Gastroesophageal sphincter (tissue), 4 donors: ENCODE measurements around the gene LRRFIP1. TPM values are rescaled to one million over a fixed set of nuclear protein-coding genes. Genes with fewer than 3 reads are reported as not detected.
A peak's percentile ranks its signal among the peaks of the same experiment; 100 is the strongest.

Source experiments
- ATAC-seq: fragments of 150-250 bp; one replicate; pipeline ENCODE4 v1.9.1; 2016; ENCODE audit warnings: mild to moderate bottlenecking, moderate library complexity
- H3K27ac ChIP-seq, 4 donors: fragments of 200-600 bp; sonication (generic) in 3 of 4; 1 replicate in 3 of 4; 2 replicates in 1 of 4; pipeline ENCODE4 v1.5.1; 2016 to 2019
- H3K27me3 ChIP-seq: fragments of 200-600 bp; sonication (generic); one replicate; pipeline ENCODE4 v1.5.1; 2019
- H3K36me3 ChIP-seq, 2 donors: fragments of 200-600 bp; sonication (generic); one replicate each; pipeline ENCODE4 v1.5.1; 2019; ENCODE audit warnings: control low read depth in 1 of 2
- H3K4me1 ChIP-seq, 3 donors: fragments of 200-600 bp; sonication (generic); 1 replicate in 2 of 3; 2 replicates in 1 of 3; pipeline ENCODE4 v1.5.1; 2016 to 2019; ENCODE audit warnings: control low read depth in 2 of 3
- H3K4me3 ChIP-seq, 2 donors: fragments of 200-600 bp; sonication (generic); one replicate each; pipeline ENCODE4 v1.5.1; 2019; ENCODE audit warnings: mild to moderate bottlenecking in 1 of 2, moderate library complexity in 1 of 2
- H3K9me3 ChIP-seq, 3 donors: fragments of 200-600 bp; sonication (generic); one replicate each; pipeline ENCODE4 v1.5.1; 2017 to 2019; ENCODE audit warnings: control low read depth in 2 of 3
- EP300 ChIP-seq: sonication (generic); formaldehyde crosslinking; IDR thresholded peaks from one replicate; pipeline ENCODE4 v1.6.1; 2017; ENCODE audit warnings: antibody characterized with exemption, mild to moderate bottlenecking
- POLR2A ChIP-seq, 2 donors: fragments of 450-650 bp; IDR thresholded peaks; one replicate each; pipeline ENCODE4 v1.6.1; 2017; ENCODE audit warnings: antibody characterized with exemption in 2 of 2, mild to moderate bottlenecking in 2 of 2, moderate library complexity in 1 of 2
- POLR2AphosphoS5 ChIP-seq: sonication (generic); formaldehyde crosslinking; IDR thresholded peaks from one replicate; pipeline ENCODE4 v1.6.1; 2017; ENCODE audit warnings: antibody characterized with exemption
- WGBS, 2 donors: methylation state at CpG; one replicate each; pipeline ENCODE4 v1.1.5; 2018; ENCODE audit warnings: low coverage in 1 of 2; 5-methylcytosine and 5-hydroxymethylcytosine counted together
- total RNA-seq, 4 donors: library from RNA; depleted of rRNA; stranded (reverse); fragments of >200 nt; gene quantifications; one replicate each; pipeline ENCODE4 v1.1.0, GENCODE V29; 2016
- TF ChIP-seq, protein P1 (sequence below), 4 experiments: fragments of 200-600 bp in 2 of 4; fragments of 450-650 bp in 2 of 4; sonication (generic) in 1 of 4; IDR thresholded peaks; one replicate each; pipeline ENCODE4 v1.5.1; 2017 to 2019; ENCODE audit warnings: antibody characterized with exemption in 4 of 4, mild to moderate bottlenecking in 2 of 4, moderate library complexity in 2 of 4

The LRRFIP1 gene
- total RNA-seq, 4 donors from 2014 or later, result 164 to 225 (median 179) TPM

GRCh38 chr2:237613679-237614078 is 13.7 kb upstream of the LRRFIP1 start:
- no peak for ATAC-seq
- Histone ChIP-seq H3K9me3 (no peaks in the 10 kb centered on the region), H3K36me3 (no peaks in the 10 kb centered on the region), H3K27me3 (no peaks in the 10 kb centered on the region), H3K27ac (peak overlapping the region in 2 of 4 donors; percentile 86 to 93), H3K4me1 (peaks cover 19 to 40% (median 20%) of the 10 kb centered on the region in 3 donors), H3K4me3 (no peak overlapping the region)
- TF ChIP-seq POLR2AphosphoS5 (no peak), EP300 (no peak), POLR2A (IDR thresholded peaks at IDR 0.05) (no peak)
- TF ChIP-seq, protein P1, sequence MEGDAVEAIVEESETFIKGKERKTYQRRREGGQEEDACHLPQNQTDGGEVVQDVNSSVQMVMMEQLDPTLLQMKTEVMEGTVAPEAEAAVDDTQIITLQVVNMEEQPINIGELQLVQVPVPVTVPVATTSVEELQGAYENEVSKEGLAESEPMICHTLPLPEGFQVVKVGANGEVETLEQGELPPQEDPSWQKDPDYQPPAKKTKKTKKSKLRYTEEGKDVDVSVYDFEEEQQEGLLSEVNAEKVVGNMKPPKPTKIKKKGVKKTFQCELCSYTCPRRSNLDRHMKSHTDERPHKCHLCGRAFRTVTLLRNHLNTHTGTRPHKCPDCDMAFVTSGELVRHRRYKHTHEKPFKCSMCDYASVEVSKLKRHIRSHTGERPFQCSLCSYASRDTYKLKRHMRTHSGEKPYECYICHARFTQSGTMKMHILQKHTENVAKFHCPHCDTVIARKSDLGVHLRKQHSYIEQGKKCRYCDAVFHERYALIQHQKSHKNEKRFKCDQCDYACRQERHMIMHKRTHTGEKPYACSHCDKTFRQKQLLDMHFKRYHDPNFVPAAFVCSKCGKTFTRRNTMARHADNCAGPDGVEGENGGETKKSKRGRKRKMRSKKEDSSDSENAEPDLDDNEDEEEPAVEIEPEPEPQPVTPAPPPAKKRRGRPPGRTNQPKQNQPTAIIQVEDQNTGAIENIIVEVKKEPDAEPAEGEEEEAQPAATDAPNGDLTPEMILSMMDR (IDR thresholded peaks at IDR 0.05), result no peak

DNA sequence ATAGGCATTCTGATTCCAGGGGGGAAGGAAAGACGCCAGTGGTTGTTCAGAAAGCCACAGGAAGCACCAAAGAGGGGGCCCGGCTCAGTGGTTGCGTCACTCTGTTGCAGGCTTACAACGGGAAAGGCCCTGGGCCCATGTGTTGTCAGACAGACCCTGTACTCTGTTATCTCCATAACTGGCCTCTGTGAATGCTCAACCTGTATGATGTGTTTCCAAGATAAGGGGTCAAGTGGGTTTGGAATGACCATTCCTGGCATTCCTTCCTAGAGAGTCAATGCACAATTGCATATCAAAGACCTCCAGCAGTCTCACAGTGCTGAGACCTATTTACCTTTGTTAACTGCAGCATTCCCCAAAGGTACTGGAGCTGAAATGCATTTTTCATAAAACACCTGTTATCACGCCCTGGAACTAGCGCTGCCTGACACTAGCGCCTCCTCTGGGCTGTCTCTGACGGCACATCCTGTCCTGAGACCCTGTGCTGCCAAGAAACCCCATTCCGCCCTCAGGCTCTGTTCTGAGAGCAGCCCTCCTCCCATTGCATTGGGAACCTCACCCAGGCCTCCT is 13.2 kb upstream of the LRRFIP1 start:
- Histone ChIP-seq H3K4me3 (no peak overlapping the region), H3K9me3 (no peaks in the 10 kb centered on the region), H3K4me1 (peaks cover 19 to 40% (median 20%) of the 10 kb centered on the region in 3 donors), H3K27me3 (no peaks in the 10 kb centered on the region), H3K27ac (peak overlapping the region; percentile 3 to 93 (median 87)), H3K36me3 (no peaks in the 10 kb centered on the region)
- ATAC-seq, result no peak
- 76 to 91% methylated on average over 4 of the region's 9 CpGs for WGBS, 2 donors
- no peak for TF ChIP-seq EP300
- TF ChIP-seq POLR2AphosphoS5, result no peak

DNA sequence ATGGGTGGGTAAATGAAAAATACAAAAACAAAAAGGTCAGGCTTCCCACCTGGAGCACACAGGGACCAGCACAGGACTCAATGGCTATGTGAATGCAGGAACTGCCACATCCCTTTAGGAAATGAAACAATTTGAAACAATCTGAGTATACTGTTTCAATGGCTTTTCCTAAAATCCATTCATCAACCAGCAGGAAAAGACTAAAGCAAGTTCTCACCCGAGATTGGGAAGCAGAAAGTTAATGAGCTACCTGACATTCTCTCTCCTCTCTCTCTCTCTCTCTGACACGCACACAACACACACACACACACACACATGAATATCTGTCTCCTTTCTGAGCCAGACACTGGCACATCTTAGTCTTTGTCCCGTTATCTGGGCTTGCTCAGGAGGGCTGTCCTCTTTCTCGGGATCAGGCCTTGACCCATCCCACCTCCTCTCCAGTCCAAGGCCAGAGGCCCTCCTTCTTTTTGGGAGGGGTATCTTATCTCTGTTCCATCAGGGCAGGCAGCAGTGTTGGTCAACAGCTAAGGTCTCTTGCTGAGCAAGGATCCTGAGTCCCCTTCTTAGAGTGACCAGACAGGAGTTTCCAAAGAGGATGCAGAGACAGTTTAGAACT is 11.6 kb upstream of the LRRFIP1 start:
- H3K27me3 ChIP-seq, result no peaks in the 10 kb centered on the region
- peaks cover 19 to 40% (median 20%) of the 10 kb centered on the region in 3 donors for H3K4me1 ChIP-seq
- WGBS, 2 donors, result 26 to 40% methylated on average over 4 of the region's 4 CpGs
- H3K4me3 ChIP-seq, result no peak overlapping the region
- ATAC-seq, result no peak
- TF ChIP-seq, protein P1 (IDR thresholded peaks at IDR 0.05), result no peak
- TF ChIP-seq EP300 (no peak), POLR2A (IDR thresholded peaks at IDR 0.05) (no peak), POLR2AphosphoS5 (no peak)
- H3K27ac ChIP-seq, result peak overlapping the region; percentile 75 to 93 (median 87)
- H3K9me3 ChIP-seq, result no peaks in the 10 kb centered on the region
- H3K36me3 ChIP-seq, result no peaks in the 10 kb centered on the region

DNA sequence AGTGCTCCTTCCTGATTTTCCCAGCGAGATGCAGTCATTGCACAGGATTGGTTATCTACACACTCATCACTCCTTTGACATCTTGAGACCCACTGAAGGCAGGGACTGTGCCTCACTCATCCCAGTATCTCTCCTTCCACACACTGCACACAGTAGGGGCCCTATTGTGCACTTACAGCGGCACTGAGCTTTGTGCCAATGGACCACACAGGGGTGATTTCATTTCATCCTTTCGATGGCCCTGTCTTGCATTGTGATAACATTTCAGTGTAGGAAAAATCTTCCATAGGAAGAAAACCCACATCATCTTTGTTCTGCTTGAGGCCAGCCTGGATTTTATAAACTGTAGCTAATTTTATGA is 11.0 kb upstream of the LRRFIP1 start:
- 0 to 16% methylated on average over 2 to 3 of the region's 3 CpGs for WGBS, 2 donors
- Histone ChIP-seq H3K9me3 (no peaks in the 10 kb centered on the region), H3K27me3 (no peaks in the 10 kb centered on the region), H3K27ac (peak overlapping the region; percentile 75 to 93 (median 87)), H3K4me3 (no peak overlapping the region), H3K4me1 (peaks cover 19 to 40% (median 20%) of the 10 kb centered on the region in 3 donors), H3K36me3 (no peaks in the 10 kb centered on the region)
- TF ChIP-seq POLR2AphosphoS5, result no peak
- TF ChIP-seq POLR2A (IDR thresholded peaks at IDR 0.05), result no peak
- TF ChIP-seq, protein P1 (IDR thresholded peaks at IDR 0.05), result no peak
- no peak for TF ChIP-seq EP300
- ATAC-seq, result peak; percentile 6

GRCh38 chr2:237616734-237617586 is 10.4 kb upstream of the LRRFIP1 start:
- Histone ChIP-seq H3K9me3 (no peaks in the 10 kb centered on the region), H3K36me3 (no peaks in the 10 kb centered on the region), H3K4me3 (no peak overlapping the region), H3K4me1 (peaks cover 19 to 40% (median 20%) of the 10 kb centered on the region in 3 donors), H3K27ac (peak overlapping the region; percentile 75 to 93 (median 87)), H3K27me3 (no peaks in the 10 kb centered on the region)
- peak; percentile 89 for ATAC-seq
- WGBS, 2 donors, result 22 to 26% methylated on average over 11 of the region's 15 CpGs
- TF ChIP-seq, protein P1 (IDR thresholded peaks at IDR 0.05), result no peak
- TF ChIP-seq POLR2AphosphoS5 (peak; percentile 63), EP300 (no peak), POLR2A (IDR thresholded peaks at IDR 0.05) (no peak)
